CD4-positive, alpha-beta T cell (primary cell): ENCODE measurements around the gene SMOC1. TPM values are rescaled to one million over a fixed set of nuclear protein-coding genes. Genes with fewer than 3 reads are reported as not detected.

Experiments
- ATAC-seq: fragments of 200-7000 bp; cut with Tn5 transposase; one replicate; pipeline ENCODE4 v1.10.0; 2022; ENCODE audit warnings: mild to moderate bottlenecking; ENCODE audit not compliant: poor library complexity
- CTCF ChIA-PET: fragments of 350-600 bp; sonication (Branson Sonifier 250); formaldehyde crosslinking; loops from one replicate; lab custom pipeline; 2021; ENCODE audit warnings: antibody characterized with exemption, inconsistent platforms; lab: Charles Lee
- POLR2A ChIA-PET: fragments of 350-600 bp; sonication (Branson Sonifier 250); formaldehyde crosslinking; loops from one replicate; lab custom pipeline; 2021; ENCODE audit warnings: antibody characterized with exemption, inconsistent platforms; lab: Charles Lee
- DNase-seq, 14 experiments: peaks; one replicate each; pipeline ENCODE4 v3.0.0-alpha.2; 2013 to 2020; ENCODE audit warnings: mixed read lengths in 2 of 14
- H3K27ac ChIP-seq, 2 donors: one replicate each; pipeline versions ENCODE4 v1.5.1 to v1.7.0; 2013; ENCODE audit warnings: low read length in 2 of 2, low read depth in 1 of 2, mild to moderate bottlenecking in 1 of 2
- H3K27me3 ChIP-seq, 2 experiments: 1 replicate in 1 of 2; 2 replicates in 1 of 2; pipeline versions ENCODE4 v1.6.1 to v1.7.0; 2013; ENCODE audit warnings: low read length in 2 of 2, control low read depth in 1 of 2, mild to moderate bottlenecking in 1 of 2, moderate library complexity in 1 of 2; ENCODE audit not compliant: insufficient read depth in 2 of 2, control insufficient read depth in 1 of 2
- H3K36me3 ChIP-seq: one replicate; pipeline ENCODE4 v1.6.1; 2013; ENCODE audit warnings: low read length, control low read depth; ENCODE audit not compliant: insufficient read depth
- H3K4me1 ChIP-seq: one replicate; pipeline ENCODE4 v1.6.1; 2013; ENCODE audit warnings: low read length, control low read depth; ENCODE audit not compliant: insufficient read depth
- H3K4me3 ChIP-seq: one replicate; pipeline ENCODE4 v1.5.1; 2013; ENCODE audit warnings: mild to moderate bottlenecking, low read length, moderate library complexity
- H3K9me3 ChIP-seq, 2 experiments: 1 replicate in 1 of 2; 2 replicates in 1 of 2; pipeline versions ENCODE4 v1.6.1 to v1.7.0; 2013; ENCODE audit warnings: low read length in 2 of 2, mild to moderate bottlenecking in 2 of 2, control low read depth in 1 of 2, moderate library complexity in 1 of 2; ENCODE audit not compliant: control insufficient read depth in 1 of 2, insufficient read depth in 1 of 2
- H3K27ac Mint-ChIP-seq: one replicate; pipeline ENCODE4 v1.8.0; 2020; ENCODE audit warnings: mixed read lengths
- H3K27me3 Mint-ChIP-seq: one replicate; pipeline ENCODE4 v1.8.0; 2021; ENCODE audit warnings: mixed read lengths
- H3K36me3 Mint-ChIP-seq: one replicate; pipeline ENCODE4 v1.8.0; 2021; ENCODE audit warnings: low read depth, mixed read lengths
- H3K4me1 Mint-ChIP-seq: one replicate; pipeline ENCODE4 v1.8.0; 2021; ENCODE audit warnings: low read depth, mixed read lengths
- H3K4me3 Mint-ChIP-seq: one replicate; pipeline ENCODE4 v1.8.0; 2020; ENCODE audit warnings: mild to moderate bottlenecking, mixed read lengths
- H3K9me3 Mint-ChIP-seq: one replicate; pipeline ENCODE4 v1.8.0; 2020; ENCODE audit warnings: mixed read lengths
- CTCF ChIP-seq: fragments of 200-600 bp; IDR thresholded peaks from one replicate; pipeline ENCODE4 v1.8.0; 2022; ENCODE audit warnings: antibody characterized with exemption, mild to moderate bottlenecking
- intact Hi-C, 2 experiments: fragments of 100-400 bp; cut with DNase I in 1 of 2; cut with micrococcal nuclease in 1 of 2; formaldehyde crosslinking; loops; one replicate each; pipeline versions ENCODE4 v1.15.1 to v1.9.0; 2023 to 2025; cut with DNase I, micrococcal nuclease
- total RNA-seq, 174 experiments: library from RNA in 2 of 174; stranded (reverse) in 2 of 174; gene quantifications; one replicate each; pipeline ENCODE4 v1.2.3 and lab custom pipeline; 2021 to 2026

Gene SMOC1
- total RNA-seq, 2 experiments from 2014 or later, result not detected

GRCh38 chr14:69956970-69957369, 77.8 kb downstream of the SMOC1 start:
- Mint-ChIP-seq H3K4me1 (no peaks in the 10 kb centered on the region), H3K27me3 (peaks cover 14% of the 10 kb centered on the region), H3K36me3 (no peaks in the 10 kb centered on the region), H3K27ac (no peak overlapping the region), H3K9me3 (no peaks in the 10 kb centered on the region), H3K4me3 (no peak overlapping the region)
- no peak overlapping the region for H3K4me3 ChIP-seq
- H3K9me3 ChIP-seq, result no peaks in the 10 kb centered on the region
- no peak for TF ChIP-seq CTCF
- POLR2A ChIA-PET, result no interaction called here
- H3K4me1 ChIP-seq, result no peaks in the 10 kb centered on the region
- intact Hi-C loops, result no loop called here
- H3K36me3 ChIP-seq, result no peaks in the 10 kb centered on the region
- H3K27me3 ChIP-seq, result peaks cover 0 to 11% of the 10 kb centered on the region in 2 experiments
- H3K27ac ChIP-seq, result no peak overlapping the region
- no peak for ATAC-seq
- CTCF ChIA-PET, result no interaction called here
- DNase-seq, result no peak

GRCh38 chr14:69957986-69958385, 78.8 kb downstream of the SMOC1 start:
- Histone ChIP-seq H3K36me3 (no peaks in the 10 kb centered on the region), H3K9me3 (no peaks in the 10 kb centered on the region), H3K4me3 (no peak overlapping the region), H3K27me3 (peaks cover 0 to 12% of the 10 kb centered on the region in 2 experiments), H3K4me1 (no peaks in the 10 kb centered on the region), H3K27ac (no peak overlapping the region)
- ChIA-PET CTCF (no interaction called here), POLR2A (no interaction called here)
- Mint-ChIP-seq H3K27me3 (peaks cover 17% of the 10 kb centered on the region), H3K4me1 (no peaks in the 10 kb centered on the region), H3K4me3 (no peak overlapping the region), H3K36me3 (no peaks in the 10 kb centered on the region), H3K9me3 (no peaks in the 10 kb centered on the region), H3K27ac (no peak overlapping the region)
- ATAC-seq (no peak), DNase-seq (no peak)
- intact Hi-C loops, result no loop called here
- no peak for TF ChIP-seq CTCF

GRCh38 chr14:69959136-69959535, 79.9 kb downstream of the SMOC1 start:
- ChIA-PET POLR2A (no interaction called here), CTCF (no interaction called here)
- TF ChIP-seq CTCF, result no peak
- no peak for ATAC-seq
- intact Hi-C loops, result no loop called here
- peaks cover 22% of the 10 kb centered on the region for H3K27me3 Mint-ChIP-seq
- H3K9me3 Mint-ChIP-seq, result no peaks in the 10 kb centered on the region
- no peak for DNase-seq
- Histone ChIP-seq H3K27me3 (peaks cover 0 to 16% of the 10 kb centered on the region in 2 experiments), H3K36me3 (no peaks in the 10 kb centered on the region), H3K9me3 (no peaks in the 10 kb centered on the region), H3K4me1 (no peaks in the 10 kb centered on the region), H3K4me3 (no peak overlapping the region), H3K27ac (no peak overlapping the region)
- no peaks in the 10 kb centered on the region for H3K36me3 Mint-ChIP-seq
- no peaks in the 10 kb centered on the region for H3K4me1 Mint-ChIP-seq
- H3K4me3 Mint-ChIP-seq, result no peak overlapping the region
- no peak overlapping the region for H3K27ac Mint-ChIP-seq
